GM12873 (cell line): ENCODE data around the gene MCC.

ENCODE experiments used
- TF ChIP-seq, protein P1 (sequence below): IDR thresholded peaks from 2 replicates; pipeline ENCODE4 v1.5.1; 2012; ENCODE audit warnings: low read depth, mild to moderate bottlenecking, moderate library complexity, low read length, control low read depth; ENCODE audit not compliant: insufficient read depth; ENCODE audit errors: missing control alignments

MCC gene

DNA sequence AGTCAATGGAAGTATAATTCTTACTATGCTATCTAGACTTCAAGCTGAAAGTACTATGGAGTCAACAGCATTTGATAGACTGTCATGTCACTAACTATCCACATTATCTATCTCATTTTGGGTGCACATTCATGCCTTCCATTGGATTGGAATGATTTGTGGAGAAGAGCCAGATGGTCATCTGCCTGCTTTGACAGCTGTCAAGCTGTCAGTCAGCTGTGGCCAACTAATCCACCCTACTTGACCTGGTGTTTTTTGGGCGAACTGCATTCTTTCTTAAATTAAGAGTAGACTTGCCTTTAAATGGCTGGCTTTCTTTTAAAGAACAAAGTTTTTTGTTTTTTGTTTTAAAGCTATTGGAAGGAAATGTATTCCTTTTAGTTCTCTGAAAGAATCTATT, 360.2 kb downstream of the MCC start:
- TF ChIP-seq, protein P1, sequence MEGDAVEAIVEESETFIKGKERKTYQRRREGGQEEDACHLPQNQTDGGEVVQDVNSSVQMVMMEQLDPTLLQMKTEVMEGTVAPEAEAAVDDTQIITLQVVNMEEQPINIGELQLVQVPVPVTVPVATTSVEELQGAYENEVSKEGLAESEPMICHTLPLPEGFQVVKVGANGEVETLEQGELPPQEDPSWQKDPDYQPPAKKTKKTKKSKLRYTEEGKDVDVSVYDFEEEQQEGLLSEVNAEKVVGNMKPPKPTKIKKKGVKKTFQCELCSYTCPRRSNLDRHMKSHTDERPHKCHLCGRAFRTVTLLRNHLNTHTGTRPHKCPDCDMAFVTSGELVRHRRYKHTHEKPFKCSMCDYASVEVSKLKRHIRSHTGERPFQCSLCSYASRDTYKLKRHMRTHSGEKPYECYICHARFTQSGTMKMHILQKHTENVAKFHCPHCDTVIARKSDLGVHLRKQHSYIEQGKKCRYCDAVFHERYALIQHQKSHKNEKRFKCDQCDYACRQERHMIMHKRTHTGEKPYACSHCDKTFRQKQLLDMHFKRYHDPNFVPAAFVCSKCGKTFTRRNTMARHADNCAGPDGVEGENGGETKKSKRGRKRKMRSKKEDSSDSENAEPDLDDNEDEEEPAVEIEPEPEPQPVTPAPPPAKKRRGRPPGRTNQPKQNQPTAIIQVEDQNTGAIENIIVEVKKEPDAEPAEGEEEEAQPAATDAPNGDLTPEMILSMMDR: no peak

DNA sequence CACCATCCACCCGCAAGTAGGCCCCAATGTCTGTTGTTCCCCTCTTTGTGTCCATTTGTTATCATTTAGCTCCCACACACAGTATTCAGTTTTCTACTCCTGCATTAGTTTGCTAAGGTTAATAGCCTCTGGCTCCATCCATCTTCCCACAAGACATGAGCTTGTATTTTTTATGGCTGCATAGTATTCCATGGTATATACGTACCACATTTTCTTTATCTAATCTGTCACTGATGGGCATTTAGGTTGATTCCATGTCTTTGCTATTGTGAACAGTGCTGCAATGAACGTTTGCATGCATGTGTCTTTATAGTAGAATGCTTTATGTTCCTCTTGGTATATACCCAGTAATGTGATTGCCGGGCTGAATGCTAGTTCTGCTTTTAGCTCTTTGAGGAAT, 361.2 kb downstream of the MCC start:
- TF ChIP-seq, protein P1: no peak

DNA sequence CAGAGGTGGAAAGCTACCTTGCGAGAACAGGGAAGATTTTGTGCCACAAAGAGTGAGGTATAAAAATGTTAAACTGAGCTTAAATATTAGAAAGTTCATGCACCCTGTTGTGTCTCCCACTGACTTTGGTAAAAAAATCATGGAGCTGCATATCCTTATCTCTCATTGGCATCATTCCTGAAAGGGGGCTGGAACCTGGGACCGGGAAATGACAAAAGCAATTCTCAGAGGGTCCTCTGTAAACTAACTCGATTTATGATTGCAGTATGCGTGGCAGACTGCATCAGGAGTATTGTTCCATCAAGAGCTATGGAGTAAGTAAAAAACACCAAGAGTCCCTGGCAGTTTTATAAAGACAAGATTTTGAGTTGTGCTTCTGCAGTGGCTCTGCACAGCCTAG, 362.9 kb downstream of the MCC start:
- TF ChIP-seq, protein P1: no peak

DNA sequence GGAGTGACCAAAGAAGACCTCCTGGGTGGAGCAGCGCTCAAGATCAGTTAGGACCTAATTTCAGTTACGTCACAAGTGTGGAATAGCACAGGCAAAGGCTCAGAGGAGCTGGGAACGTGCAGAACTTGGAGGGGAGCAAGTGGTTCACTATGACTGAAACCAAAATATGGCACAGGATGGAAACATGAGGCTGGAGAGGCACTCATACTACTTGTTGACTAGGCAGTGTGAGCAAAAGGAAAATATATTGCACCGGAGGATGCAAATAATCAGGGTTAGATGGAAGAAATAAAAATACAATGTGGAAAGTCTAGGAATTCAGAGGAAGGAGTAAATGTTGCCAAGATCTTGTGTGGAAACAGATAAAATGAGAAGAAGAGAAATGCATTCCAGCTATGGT, 363.3 kb downstream of the MCC start:
- TF ChIP-seq, protein P1: no peak

DNA sequence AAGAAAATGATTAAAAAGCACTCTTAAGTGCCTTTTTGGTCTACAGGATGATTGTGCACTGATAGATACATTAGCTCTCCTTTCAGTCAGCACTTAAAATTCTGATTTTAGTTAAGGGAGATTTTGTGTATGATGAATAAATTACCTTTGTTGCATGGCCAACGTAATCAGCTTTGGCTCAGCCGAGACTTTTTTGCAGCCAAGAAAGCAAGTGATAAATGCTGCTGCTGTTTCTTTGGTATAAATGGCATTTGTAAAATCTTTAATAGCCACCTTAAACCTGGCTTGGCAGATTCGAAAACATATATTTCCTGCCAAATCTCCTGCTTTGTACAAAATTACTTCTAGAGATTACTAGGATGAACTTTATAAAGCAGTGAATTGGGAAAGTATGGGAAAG, 364.0 kb downstream of the MCC start:
- TF ChIP-seq, protein P1: no peak

DNA sequence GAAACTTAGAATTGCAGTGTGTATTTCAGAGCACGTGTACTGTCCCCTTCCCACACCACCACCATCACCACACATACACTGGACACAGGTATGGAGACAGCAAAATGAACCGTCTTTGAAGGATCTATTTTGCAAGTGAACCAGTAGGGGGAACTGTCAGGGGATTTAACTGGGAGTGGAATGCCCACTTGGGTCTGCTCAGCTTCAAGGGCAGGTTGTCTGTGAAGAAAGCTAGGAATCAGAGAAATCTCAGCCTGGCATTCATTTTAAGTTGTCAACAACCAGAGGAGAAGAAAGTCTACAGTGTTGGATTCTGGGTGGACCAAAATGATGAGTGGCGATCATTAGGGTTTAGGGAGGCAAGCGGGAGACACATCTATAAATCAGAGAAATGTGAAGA, 364.6 kb downstream of the MCC start:
- TF ChIP-seq, protein P1: peak; percentile 30

DNA sequence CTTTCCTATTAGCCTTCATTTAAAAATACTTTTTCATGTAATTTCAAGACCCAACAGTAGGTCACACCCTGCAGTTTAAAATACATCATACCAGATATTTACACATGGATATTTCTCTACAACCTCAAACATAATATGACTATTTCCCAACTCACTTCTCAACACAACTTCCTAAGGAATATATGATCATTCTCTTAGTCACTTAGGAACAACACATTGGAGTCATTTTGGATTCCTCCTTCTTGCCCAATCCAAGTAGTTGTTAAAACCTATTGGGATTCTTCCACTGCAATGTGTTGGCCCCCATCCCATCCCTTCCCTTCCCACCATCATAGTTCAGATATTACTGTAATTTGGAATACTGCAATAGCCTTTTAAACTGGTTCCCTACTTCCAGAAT, 366.2 kb downstream of the MCC start:
- TF ChIP-seq, protein P1: no peak
